ENCODE measurements around the gene PTPN21.

DNA sequence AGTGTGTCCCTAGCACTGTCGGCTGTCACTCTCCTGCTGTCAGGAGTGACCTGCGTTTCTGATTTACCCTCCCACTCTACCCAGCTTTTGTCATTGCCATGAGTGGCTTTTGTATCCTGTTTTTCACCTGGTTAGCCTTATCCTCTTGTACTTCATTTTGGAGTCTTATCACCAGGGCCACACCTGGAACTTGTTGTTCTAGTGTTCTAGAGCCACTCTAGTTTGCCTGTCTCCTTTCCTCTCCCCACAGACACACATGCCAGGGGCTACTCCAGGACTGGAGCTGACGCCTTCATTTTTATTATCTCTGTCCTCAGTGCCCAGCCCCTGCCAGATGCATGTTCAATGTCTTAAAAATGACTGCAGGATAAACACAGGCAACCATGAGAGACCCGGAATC is 42.2 kb upstream of the PTPN21 start:
- TF ChIP-seq POLR2A (IDR thresholded peaks at IDR 0.05; ENCODE audit: low read depth, low read length) (no peak), POLR2AphosphoS5 (IDR thresholded peaks at IDR 0.05; ENCODE audit: insufficient read depth, low read depth, low read length) (no peak)
- TF ChIP-seq, protein P1, sequence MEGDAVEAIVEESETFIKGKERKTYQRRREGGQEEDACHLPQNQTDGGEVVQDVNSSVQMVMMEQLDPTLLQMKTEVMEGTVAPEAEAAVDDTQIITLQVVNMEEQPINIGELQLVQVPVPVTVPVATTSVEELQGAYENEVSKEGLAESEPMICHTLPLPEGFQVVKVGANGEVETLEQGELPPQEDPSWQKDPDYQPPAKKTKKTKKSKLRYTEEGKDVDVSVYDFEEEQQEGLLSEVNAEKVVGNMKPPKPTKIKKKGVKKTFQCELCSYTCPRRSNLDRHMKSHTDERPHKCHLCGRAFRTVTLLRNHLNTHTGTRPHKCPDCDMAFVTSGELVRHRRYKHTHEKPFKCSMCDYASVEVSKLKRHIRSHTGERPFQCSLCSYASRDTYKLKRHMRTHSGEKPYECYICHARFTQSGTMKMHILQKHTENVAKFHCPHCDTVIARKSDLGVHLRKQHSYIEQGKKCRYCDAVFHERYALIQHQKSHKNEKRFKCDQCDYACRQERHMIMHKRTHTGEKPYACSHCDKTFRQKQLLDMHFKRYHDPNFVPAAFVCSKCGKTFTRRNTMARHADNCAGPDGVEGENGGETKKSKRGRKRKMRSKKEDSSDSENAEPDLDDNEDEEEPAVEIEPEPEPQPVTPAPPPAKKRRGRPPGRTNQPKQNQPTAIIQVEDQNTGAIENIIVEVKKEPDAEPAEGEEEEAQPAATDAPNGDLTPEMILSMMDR (IDR thresholded peaks at IDR 0.05; ENCODE audit: extremely low read depth in 1 of 2, insufficient read depth in 1 of 2, low read depth in 1 of 2, low read length in 2 of 2), result no peak

Data from endothelial cell of umbilical vein (primary cell).